Measurements from ENCODE around the gene GAS7.

Gene GAS7

DNA sequence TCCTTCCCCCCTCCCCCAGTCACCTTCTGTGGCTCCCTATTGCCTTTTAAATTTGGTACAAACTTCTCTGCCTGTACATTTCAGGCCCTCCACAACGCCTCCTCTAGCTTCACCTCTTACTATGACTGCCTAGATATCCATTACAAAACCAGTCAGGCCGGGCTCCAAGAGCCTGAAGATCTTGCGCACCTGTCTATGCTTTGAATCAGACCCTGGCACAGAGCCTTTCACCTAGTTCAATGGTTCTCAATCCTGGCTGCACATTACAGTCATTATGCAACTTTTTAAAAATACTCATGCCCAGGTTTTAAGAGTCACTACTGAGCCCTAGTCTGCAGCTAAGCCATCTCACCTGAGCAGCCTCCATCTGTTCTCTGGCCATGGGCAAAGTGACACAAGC, 1.6 kb upstream of the GAS7 start:
- no peak for DNase-seq

DNA sequence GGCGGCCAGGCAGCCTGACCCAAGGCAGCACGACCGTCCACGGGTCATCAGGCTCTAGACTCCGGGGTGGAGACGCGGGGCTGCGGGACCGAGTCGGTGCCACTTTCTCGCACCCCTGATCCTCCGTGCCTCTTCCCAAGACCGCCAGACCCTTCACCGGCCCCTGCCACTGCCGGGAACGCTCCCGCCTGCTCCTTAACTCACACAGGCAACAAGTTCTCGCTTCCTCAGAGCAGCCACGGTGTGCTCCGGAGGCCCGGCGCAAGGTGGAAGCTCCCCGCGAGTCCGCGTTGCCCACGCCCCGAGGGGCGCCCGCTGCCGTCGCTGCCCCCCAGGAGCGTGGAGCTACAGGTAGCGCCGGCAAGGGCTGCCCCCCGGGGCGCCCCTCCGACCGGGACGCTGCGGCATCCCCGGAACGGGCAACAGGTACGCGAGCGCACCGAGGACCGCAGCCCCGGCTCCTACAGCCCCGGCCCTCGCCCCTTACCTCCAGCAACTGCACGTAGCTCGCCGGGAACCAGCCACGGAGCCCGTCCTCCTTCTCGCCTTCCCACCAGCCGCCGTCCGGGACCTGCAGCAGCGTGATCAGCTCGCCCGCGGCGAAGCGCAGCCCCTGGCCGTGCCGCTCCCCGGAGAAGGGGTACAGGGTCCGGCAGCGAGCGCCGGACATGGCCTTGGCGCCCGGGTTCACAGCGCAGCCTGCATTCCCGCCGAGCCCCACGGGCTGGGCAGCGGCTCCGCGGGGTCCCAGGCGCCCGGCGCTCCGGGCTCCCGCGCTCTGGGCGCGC, 491 bp downstream of the GAS7 start:
- DNase-seq = peak; percentile 23 to 80 (median 55)

DNA sequence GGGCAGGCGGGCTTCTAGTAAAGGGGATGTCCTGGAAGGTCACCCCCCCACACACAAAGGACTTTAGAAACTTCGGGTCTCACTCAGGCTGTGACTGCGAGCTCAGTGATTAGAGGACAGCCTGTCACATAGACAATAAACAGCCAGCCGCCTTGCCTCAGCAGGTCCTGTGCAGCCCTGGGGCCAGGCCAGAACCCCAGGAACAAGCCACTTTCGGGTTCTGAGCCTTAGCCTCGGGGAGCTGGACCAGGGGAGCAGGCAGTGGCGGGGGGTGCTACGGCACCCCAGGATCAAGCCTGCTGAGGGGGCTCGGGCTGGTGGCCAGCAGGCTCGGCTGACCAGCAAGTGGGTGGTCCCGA, 1.1 kb downstream of the GAS7 start:
- DNase-seq = peak in 2 of 4 experiments; percentile 20 to 28

DNA sequence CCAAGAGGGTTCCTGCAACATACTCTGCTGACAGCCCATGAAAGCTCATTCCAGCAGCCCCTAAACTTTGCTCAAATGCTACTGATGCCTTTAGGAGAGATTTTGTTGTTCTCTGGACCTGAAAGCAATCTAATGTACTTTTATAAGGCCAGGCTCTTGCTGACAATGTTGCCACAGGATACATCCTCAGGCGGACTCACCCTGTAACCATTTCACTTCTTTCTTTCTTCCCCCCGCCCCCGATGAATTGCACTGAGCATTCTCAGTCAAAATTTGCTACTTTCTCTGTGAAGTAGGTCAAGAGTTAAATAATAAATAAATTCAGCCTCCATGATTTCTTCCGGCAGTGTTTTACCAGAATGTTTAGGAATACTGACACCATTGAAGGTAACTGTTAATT, 1.5 kb downstream of the GAS7 start:
- peak in 2 of 4 experiments; percentile 24 to 48 for DNase-seq

DNA sequence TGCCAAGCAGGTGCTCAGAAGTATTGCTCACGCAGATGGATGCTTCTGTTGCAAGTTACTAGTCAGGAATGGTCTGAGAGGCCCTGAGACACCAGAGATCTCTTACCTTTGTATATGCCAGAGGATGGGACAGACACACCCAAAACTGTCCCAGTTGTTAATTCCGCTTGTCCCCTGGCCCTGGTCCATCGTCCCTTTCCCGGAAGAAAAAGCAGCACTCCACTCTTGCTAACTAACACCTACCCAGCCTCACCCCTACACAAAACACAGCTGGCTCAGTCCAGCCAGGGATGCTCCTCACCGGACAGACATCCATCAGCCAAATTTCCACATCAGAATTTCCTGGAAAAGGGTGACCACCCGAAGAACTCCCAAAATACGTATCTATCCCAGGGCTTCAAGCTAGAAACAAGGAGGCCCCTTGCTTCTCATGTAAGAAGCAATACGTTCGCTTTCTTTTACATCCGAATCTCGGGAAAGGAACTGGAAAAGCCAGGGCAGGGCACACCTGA, 2.0 kb downstream of the GAS7 start:
- DNase-seq = no peak

DNA sequence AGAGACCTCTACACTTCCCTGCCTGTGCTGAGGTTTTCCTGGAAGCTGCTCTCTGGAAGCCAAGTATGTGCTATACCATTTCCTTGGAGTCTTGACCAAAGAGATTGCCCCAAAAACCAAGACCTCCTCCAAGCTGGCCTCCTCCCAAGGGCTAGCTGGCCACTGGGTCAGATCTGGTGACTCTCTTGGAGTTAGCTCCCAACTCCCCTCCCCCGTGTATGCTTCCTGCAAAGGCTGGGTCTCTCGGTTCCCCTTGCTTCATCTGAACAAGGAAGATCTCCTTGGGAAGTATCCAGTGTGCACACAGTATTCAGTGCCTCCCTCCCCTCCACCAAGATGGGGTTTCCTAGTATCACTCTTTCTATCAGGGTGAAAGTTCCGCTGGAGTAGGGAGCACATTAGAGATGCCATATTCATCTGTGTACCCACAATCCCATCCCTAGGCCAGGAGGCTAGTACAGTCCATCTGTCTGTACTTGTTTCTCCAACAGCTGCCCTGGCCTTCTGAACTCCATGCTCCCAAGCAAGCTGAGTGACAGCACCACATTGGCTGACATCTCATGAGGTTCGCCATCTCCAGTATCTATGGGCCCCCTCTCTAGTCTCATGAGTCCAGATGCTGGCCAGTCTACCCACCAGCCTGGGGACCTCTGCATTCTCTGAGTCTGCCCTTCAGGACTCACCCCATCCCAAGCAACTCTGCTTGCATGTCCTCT, 3.2 kb downstream of the GAS7 start:
- DNase-seq = peak in 3 of 4 experiments; percentile 34 to 53 (median 49)

DNA sequence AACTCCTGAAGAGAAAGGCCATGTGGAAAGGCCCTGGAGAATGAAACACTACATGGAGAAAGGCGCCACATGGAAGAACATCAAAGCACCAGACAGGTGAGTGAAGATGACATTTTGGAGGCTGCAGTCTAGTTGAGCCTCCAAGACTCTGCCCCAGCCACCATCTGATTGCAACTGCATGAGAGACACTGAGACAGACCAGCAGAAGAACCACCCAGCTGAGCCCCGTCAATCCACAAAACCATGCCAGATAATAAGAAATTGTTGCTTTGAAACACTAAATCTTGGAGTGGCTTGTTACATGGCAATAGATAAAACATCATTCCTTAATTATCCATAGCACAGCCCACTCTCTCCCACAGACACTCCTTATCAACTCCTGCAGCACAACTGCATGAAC, 4.8 kb downstream of the GAS7 start:
- no peak for DNase-seq

DNA sequence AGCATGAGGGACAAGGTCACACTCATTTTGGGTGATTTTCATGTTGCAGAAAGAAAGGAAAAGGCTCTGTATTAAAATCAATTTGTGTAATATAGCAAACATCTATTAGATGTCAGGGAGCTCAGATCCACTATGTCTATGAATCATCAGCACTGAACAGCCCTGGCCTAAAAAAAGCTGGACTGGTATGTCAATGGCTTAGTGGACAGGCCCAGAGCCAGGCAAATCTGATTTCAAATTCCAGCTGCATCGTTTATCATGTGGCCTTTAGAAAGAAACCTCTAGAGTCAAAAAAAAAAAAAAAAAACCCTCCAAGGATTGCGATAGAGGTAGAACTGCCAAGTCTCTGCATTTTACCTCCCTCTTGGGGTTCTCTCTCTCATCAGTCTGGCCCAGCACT, 5.4 kb downstream of the GAS7 start:
- DNase-seq = no peak

DNA sequence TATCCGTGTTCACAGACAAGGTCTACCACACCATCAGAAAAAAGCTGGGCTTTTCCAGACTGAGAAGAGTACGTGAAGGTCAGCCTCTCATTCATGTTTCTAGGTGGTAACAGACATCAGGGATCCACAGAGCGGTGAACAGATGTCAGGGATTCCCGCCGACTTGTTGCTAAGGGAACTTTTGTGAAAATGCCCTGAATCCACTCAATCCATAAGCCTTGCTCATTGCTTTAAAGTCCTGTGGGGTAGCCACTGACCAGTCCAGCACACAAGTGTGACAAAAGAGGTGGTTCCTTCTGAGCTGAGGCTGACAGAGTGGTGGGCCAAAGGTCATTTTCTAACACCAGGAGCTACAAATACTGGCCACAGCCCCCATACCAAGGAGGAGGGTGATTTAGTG, 5.9 kb downstream of the GAS7 start:
- DNase-seq = no peak

DNA sequence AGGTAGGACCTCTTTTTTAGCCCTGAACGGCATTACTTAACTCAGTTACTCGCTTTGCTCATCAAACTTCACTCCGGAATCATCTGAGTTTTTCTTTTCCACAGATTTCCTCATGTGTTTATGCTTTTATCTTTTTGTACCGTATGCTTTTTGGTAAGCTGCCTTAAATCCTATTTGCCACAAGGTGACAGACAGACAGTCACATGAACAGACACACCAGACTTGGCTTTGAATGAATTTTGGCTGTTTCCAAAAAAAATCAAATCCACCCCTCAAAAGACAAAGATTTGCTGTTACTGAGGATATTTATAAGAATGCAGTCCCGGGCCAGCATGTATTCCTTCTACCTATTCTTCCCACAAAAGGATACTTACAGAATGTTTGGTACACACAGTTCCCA, 10.9 kb downstream of the GAS7 start:
- no peak for DNase-seq

DNA sequence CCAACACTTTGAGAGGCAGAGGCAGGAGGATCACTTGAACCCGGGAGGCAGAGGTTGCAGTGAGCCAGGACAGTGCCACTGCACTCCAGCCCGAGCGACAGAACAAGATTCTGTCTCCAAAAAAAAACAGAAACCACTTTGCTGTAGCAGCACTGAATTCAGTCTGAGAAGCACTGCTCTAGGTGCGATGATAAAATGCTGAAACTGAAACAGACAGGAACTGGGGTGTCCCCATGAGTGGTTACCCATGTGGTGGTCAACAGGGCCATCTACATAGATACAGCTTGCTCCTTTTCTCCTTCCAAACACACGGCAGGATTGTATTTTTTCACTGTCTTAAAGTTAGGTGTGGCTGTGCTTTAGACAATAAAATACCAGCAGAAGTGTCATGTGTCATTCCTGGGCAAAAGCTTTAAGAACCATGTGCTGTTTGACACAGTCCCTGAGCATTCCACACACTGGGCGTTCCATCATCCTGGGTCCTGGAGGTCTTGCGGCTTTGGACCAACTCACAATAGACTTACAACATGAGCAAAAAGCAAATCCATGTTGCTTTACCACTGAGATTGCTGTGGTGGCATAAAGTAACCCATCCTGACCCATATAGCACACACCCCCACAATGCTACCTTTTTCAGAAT, 11.5 kb downstream of the GAS7 start:
- no peak for DNase-seq

DNA sequence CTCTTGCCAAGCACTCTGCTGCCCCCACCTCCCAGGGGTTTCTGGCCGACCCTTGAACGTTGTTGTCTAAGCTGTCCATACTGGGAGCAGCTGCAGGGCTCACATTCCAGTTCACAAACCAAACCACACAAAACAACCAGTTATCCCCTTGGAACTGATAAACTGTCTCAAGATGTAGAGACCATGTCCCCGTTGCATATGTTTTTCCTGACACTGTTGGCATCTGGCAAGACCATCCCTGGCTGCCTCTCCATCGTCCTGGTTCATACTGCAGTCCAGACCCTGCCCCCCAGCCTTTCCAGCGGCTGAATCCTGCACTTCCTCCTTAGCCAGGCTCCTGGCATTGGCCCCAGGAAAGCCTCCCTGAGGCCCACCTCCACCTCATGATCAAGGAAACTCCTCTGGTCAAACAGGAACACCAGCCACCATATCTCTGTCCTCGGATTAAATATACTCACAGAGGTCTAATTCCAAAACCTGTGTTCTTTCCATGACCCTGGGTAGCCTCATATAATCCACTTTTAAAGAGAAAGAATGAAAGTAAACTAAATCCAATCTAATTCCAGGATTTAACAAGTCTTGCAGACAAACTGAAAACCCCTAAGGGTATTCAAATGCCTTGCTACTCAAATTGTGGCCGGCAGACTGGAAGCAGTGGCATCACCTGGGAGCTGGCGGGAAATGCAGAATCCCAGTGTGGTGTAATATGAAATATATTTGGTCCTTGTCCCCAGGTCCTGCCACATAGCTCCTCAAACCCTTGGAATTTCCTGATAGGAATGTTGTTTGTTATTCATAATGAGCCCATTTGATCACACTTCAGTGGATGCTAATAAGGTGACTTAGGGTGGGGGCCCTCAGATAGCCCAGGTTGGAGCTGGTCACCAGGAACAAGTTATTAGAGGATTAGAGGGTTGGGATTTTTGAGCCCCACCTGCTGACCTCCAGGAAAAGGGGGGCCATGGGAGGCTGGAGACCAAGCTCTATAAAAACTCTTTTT, 14.2 kb downstream of the GAS7 start:
- DNase-seq = no peak

DNA sequence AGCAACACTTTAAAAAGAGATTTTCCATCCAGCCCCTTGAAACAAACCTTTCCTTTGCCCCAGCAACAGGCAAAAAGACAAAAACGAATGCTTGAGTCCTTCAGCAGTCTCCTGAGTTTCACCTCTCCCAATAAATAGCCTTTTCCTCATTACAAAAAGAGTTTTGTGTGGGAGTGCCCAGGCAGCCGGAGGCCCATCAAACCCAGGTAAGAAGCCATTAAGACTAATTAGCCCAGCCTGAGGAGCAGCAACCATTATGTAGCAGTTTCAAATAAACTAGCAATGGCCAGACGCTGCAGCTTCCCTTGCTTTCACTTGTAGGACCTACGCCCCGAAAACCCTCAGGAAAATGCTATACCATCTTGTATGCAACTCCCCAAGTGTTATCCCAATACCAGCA, 15.6 kb downstream of the GAS7 start:
- DNase-seq = no peak

DNA sequence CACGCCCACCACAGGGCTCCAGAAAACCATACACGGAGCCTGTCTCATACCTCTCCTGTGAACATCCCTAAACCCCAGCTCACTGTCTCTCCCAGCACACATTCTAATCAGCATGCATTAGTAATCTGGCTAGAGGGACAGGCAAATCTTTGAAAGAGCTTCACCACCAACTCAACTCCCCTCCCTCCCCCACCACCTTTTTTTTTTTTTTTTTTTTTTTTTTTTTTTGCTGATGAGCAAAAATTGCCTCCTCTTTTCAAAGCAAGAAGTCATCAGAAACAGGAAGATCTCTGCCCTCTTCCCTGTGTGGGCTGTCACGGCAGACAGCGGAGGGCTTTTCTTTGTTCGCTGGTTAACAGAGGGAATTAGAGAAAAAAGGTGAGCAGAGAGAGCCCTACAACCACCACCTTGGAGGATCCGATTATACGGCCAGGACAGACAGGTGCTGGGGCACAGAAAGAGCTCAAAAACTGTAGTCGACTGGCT, 19.9 kb downstream of the GAS7 start:
- DNase-seq = peak; percentile 50 to 84 (median 80)

DNA sequence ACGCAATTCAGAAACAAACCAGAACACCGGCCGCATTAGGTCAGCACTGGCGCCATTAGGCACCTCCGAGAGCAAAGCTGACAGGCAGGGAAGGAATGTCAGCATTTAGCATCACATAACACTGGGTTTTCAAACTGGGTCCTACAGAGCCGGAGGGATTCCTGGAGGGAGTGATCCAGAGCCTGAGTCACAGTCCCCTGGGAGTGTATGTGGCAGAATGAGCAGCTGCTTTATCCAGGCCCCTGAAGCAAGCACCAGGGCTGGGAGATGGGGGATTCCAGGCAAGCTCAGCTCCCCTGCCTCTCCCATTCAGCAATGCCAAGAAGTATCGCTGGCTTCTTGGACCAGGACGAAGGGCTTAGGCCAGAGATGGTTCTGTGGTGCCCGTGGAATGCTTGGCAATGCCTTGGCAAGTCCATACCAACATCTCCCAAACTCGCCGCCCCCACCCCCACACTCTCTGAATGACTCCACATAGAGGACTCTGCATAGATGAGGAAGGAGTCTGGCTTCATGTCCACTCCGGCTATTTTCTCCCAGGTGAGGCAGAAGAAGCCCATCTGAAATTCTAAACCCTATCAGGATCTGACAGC, 20.4 kb downstream of the GAS7 start:
- DNase-seq = no peak

DNA sequence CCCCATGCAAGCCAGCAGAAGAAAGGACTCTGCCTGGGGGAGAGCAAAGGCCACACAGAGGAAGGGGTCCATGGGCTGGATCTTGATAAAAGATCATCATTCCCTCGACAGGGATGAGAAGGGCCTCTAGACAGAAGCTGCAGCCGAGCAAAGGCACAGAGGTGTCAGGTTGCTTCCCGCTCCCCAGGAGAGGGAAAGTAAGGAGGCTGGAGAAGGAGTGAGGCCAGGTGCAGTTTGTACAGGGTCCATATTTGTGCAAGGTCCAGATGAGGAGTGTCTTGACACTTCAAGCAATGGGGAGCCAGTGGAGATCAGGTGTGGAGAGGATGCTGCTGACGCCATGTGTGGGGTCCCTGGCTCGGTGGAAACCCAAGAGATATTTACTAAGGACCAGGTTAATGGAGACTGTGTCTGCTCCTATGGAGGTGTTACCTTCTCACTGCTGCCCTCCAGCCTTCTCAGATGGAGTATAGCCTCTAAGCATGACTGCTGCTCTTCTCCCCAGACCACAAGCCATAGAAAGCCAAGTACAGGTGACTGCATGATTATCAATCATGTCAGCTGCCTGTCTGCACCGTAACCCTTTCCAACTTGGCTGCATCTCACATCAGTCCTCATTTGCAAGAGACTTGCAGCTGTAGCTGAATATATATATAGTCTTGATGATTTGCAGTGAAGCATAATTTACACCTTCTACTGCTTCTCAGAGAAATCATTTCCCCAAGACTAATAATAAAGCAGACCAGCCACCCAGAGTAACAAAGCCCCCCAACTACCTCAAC, 21.1 kb downstream of the GAS7 start:
- DNase-seq = no peak

DNA sequence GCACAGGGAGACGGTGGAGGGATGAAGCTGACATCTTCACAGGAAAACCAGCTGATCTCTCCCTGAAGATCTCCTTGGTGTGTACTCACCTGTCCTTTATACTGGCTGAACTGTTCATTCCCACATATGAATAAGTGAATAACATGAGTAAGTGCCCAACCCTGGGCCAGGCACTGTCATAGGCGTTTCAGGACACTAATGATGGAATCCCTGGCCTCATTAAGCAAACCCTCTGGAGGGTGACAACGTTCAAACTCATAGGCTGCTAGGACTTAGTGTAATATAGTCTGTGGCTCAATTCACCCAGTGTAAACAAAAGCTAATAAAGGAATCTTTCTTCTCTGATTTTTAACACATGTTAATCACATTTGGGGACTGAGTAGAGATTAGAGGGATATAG, 24.5 kb downstream of the GAS7 start:
- no peak for DNase-seq

DNA sequence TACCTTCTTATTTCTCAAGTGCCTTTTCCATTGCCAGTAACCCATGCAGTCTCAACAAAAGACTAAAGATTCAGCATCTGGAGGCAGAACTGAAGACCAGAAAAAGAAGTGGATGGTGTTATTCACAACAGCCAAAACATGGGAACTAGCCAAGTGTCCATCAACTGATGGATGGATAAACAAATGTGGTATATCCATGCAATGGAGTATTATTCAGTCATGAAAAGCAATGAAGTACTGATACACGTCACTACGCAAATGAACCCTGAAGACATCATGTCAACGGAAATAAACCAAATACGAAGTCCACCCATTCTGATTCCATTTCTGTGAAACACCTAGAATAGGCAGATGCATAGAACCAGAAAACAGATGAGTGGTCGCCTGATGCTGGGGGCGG, 25.6 kb downstream of the GAS7 start:
- no peak for DNase-seq

DNA sequence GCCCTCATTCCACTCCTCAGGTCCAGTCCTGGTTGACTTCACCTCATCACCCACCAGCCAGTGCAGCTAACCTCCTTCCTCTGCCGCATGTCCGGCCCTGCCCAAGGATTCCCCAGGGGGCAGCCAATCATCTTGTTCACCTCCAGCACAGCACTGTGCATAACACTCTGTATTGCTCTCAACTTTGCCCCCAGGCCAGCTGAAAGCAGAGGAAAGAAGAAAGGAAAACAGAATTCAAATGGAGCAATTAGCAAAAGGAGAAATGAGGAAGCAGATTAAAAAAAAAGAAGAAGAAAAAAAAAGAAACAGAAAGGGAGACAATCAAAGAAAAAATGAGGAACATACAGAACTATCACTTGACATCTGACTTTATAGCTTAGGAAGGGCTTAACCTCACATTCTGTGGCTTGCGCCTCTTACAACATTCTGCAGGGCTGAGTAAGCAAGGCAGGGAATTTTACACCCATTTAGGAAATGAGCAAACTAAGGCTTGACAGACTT, 26.1 kb downstream of the GAS7 start:
- DNase-seq = peak; percentile 76 to 93 (median 86)

DNA sequence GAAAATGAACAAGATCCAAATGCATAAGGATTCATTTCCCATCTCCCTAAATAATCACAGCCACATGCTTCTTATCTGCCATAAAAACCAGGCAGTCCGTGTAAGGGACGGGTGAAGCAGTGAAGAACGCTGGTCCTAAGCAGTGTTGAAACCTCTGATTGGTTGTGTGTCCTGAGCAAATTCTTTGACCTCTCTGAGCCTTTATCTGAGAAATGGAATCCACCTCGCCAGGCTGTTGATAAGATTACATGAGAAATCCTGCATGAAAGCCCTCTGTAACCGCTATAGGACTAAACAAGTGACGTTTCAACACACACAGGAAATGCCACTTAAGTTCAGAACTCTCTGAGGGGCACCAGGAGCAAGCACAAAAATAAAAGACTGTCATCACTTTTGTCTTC, 26.8 kb downstream of the GAS7 start:
- peak in 2 of 4 experiments; percentile 32 to 45 for DNase-seq

DNA sequence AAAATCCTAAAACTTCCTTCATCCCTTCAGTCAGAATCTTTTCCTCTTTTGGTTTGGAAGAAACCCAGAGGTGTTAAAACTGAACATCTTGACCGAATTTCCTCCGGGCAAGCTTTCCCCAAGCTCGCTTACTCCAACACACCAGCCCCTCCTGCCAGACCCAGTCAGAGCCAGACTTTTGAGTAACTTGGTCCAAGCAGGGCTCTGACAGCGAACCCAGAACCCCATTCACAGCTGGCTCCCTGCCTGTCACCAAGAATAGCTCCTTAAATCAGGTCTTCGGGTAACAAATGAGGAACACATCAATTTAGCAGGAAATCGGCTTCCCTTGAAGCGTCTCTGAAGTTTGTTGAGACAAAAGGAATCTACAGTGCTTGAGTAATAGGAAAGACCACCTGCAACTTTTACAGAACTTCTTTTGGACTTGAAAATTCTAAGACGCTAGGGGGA, 27.3 kb downstream of the GAS7 start:
- DNase-seq = peak; percentile 37 to 61 (median 50)
